Gastroesophageal sphincter (tissue), 4 donors: ENCODE data around the gene TSPAN14. TPM values are rescaled to one million over a fixed set of nuclear protein-coding genes. Genes with fewer than 3 reads are reported as not detected.

Experiments used
- ATAC-seq: fragments of 150-250 bp; one replicate; pipeline ENCODE4 v1.9.1; 2016; ENCODE audit warnings: mild to moderate bottlenecking, moderate library complexity
- H3K27ac ChIP-seq, 4 donors: fragments of 200-600 bp; sonication (generic) in 3 of 4; 1 replicate in 3 of 4; 2 replicates in 1 of 4; pipeline ENCODE4 v1.5.1; 2016 to 2019
- H3K27me3 ChIP-seq: fragments of 200-600 bp; sonication (generic); one replicate; pipeline ENCODE4 v1.5.1; 2019
- H3K36me3 ChIP-seq, 2 donors: fragments of 200-600 bp; sonication (generic); one replicate each; pipeline ENCODE4 v1.5.1; 2019; ENCODE audit warnings: control low read depth in 1 of 2
- H3K4me1 ChIP-seq, 3 donors: fragments of 200-600 bp; sonication (generic); 1 replicate in 2 of 3; 2 replicates in 1 of 3; pipeline ENCODE4 v1.5.1; 2016 to 2019; ENCODE audit warnings: control low read depth in 2 of 3
- H3K4me3 ChIP-seq, 2 donors: fragments of 200-600 bp; sonication (generic); one replicate each; pipeline ENCODE4 v1.5.1; 2019; ENCODE audit warnings: mild to moderate bottlenecking in 1 of 2, moderate library complexity in 1 of 2
- H3K9me3 ChIP-seq, 3 donors: fragments of 200-600 bp; sonication (generic); one replicate each; pipeline ENCODE4 v1.5.1; 2017 to 2019; ENCODE audit warnings: control low read depth in 2 of 3
- EP300 ChIP-seq: sonication (generic); formaldehyde crosslinking; IDR thresholded peaks from one replicate; pipeline ENCODE4 v1.6.1; 2017; ENCODE audit warnings: antibody characterized with exemption, mild to moderate bottlenecking
- POLR2A ChIP-seq, 2 donors: fragments of 450-650 bp; IDR thresholded peaks; one replicate each; pipeline ENCODE4 v1.6.1; 2017; ENCODE audit warnings: antibody characterized with exemption in 2 of 2, mild to moderate bottlenecking in 2 of 2, moderate library complexity in 1 of 2
- POLR2AphosphoS5 ChIP-seq: sonication (generic); formaldehyde crosslinking; IDR thresholded peaks from one replicate; pipeline ENCODE4 v1.6.1; 2017; ENCODE audit warnings: antibody characterized with exemption
- WGBS, 2 donors: methylation state at CpG; one replicate each; pipeline ENCODE4 v1.1.5; 2018; ENCODE audit warnings: low coverage in 1 of 2; 5-methylcytosine and 5-hydroxymethylcytosine counted together
- total RNA-seq, 4 donors: library from RNA; depleted of rRNA; stranded (reverse); fragments of >200 nt; gene quantifications; one replicate each; pipeline ENCODE4 v1.1.0, GENCODE V29; 2016
- TF ChIP-seq, protein P1 (sequence below), 4 experiments: fragments of 200-600 bp in 2 of 4; fragments of 450-650 bp in 2 of 4; sonication (generic) in 1 of 4; IDR thresholded peaks; one replicate each; pipeline ENCODE4 v1.5.1; 2017 to 2019; ENCODE audit warnings: antibody characterized with exemption in 4 of 4, mild to moderate bottlenecking in 2 of 4, moderate library complexity in 2 of 4

TSPAN14 gene
- total RNA-seq, 4 donors from 2014 or later: 23.3 to 52.4 (median 37.1) TPM

DNA sequence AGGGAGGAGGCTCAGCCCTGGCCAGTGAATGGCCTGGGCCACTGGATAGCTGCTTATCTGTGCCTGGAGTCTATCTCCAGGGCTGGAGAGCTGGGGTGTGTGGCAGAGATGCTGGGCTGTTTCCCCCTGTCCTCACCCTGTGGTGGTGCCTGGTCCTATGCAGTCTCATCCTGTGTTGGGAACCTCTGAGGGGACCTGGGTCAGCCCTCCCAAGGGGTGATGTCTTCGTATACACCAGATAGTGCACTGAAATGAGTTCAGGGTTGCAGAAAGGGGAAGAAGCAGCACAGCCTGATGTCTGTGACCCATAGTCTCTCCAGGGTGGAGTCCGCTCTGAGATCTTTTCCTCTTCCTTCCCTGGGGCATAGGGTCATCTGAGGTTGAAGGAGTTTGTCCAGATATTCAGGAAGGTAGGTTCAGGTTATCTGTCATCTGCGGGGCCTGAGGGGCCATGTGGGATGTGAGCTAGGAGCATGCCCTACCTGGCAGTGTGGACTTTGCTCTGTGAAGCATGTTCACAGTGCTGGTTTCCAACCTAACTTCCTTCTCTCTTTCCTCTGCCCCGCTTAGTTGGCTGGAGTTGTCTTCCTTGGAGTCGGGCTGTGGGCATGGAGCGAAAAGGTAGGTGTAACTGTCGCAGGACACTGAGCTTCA is 50.2 kb downstream of the TSPAN14 start:
- Histone ChIP-seq H3K27me3 (no peaks in the 10 kb centered on the region), H3K9me3 (no peaks in the 10 kb centered on the region), H3K36me3 (peaks cover 0 to 36% of the 10 kb centered on the region in 2 donors), H3K4me3 (no peak overlapping the region), H3K27ac (peak overlapping the region in 3 of 4 donors; percentile 71 to 78 (median 74)), H3K4me1 (peaks cover 7 to 75% (median 54%) of the 10 kb centered on the region in 3 donors)
- WGBS, 2 donors: 66 to 87% methylated on average over 3 to 5 of the region's 7 CpGs
- no peak for ATAC-seq
- TF ChIP-seq POLR2A (IDR thresholded peaks at IDR 0.05): no peak

DNA sequence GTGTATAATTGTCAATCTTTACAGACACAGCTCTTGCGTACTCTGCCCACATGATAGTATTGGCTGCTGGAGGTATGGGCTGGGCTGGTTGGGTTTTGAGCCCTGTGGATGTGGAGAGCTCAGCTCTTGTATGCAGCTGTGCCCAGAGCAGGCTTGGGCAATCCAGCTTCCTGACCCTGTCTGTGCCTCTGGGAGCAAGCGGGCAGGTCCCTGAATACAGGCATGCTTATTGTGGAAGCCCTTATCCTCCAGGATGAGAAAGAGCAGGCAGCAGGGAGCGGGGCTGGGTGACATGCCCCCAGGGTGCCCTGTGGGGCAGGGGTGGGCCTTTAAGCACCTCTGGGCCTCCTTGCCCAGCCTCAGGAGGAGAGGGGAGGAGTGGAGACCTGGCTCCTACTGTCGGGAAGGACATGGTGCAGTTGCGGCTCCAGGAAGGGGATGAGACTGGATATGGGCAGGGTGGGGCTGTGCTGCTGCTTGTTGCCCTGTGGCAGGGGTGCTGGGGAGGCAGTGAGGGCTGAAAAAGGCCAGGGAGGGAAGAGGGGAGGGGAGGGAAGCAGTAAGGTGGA is 50.9 kb downstream of the TSPAN14 start:
- Histone ChIP-seq H3K27me3 (no peaks in the 10 kb centered on the region), H3K4me3 (no peak overlapping the region), H3K9me3 (no peaks in the 10 kb centered on the region), H3K27ac (peak overlapping the region in 3 of 4 donors; percentile 71 to 78 (median 74)), H3K36me3 (peaks cover 0 to 43% of the 10 kb centered on the region in 2 donors), H3K4me1 (peaks cover 0 to 70% (median 47%) of the 10 kb centered on the region in 3 donors)
- WGBS, 2 donors: 47 to 100% methylated on average over 1 to 2 of the region's 5 CpGs
- TF ChIP-seq, protein P1, sequence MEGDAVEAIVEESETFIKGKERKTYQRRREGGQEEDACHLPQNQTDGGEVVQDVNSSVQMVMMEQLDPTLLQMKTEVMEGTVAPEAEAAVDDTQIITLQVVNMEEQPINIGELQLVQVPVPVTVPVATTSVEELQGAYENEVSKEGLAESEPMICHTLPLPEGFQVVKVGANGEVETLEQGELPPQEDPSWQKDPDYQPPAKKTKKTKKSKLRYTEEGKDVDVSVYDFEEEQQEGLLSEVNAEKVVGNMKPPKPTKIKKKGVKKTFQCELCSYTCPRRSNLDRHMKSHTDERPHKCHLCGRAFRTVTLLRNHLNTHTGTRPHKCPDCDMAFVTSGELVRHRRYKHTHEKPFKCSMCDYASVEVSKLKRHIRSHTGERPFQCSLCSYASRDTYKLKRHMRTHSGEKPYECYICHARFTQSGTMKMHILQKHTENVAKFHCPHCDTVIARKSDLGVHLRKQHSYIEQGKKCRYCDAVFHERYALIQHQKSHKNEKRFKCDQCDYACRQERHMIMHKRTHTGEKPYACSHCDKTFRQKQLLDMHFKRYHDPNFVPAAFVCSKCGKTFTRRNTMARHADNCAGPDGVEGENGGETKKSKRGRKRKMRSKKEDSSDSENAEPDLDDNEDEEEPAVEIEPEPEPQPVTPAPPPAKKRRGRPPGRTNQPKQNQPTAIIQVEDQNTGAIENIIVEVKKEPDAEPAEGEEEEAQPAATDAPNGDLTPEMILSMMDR (IDR thresholded peaks at IDR 0.05): no peak
- TF ChIP-seq EP300 (no peak), POLR2AphosphoS5 (no peak), POLR2A (IDR thresholded peaks at IDR 0.05) (no peak)
- no peak for ATAC-seq

DNA sequence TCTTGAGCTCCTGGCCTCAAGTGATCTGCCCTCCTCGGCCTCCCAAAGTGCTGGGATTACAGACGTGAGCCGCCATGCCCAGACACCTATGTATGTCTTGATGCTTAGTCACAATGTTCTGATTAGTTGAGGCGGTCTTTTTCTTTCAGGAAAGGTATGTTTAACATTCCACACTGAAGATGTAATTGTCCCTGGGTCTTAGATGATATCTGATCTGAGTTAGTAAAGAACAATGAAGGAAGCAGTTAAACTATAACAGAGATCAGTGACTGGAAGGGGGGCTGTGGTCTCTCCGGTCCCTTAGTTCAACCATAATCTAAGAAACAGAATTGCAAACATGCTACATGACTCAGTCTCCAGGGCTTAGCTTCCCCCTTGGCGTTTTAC is 52.1 kb downstream of the TSPAN14 start:
- H3K9me3 ChIP-seq: no peaks in the 10 kb centered on the region
- no peaks in the 10 kb centered on the region for H3K27me3 ChIP-seq
- H3K27ac ChIP-seq: peak overlapping the region in 3 of 4 donors; percentile 71 to 78 (median 74)
- no peak overlapping the region for H3K4me3 ChIP-seq
- peaks cover 0 to 55% of the 10 kb centered on the region in 2 donors for H3K36me3 ChIP-seq
- TF ChIP-seq, protein P1 (IDR thresholded peaks at IDR 0.05): no peak
- TF ChIP-seq POLR2AphosphoS5 (no peak), POLR2A (IDR thresholded peaks at IDR 0.05) (no peak), EP300 (no peak)
- no peak for ATAC-seq
- peaks cover 0 to 62% (median 42%) of the 10 kb centered on the region in 3 donors for H3K4me1 ChIP-seq
- WGBS, 2 donors: 79 to 83% methylated on average over 2 to 6 of the region's 6 CpGs

- ATAC-seq: no peak
- Histone ChIP-seq H3K4me3 (no peak overlapping the region), H3K27ac (no peak overlapping the region), H3K27me3 (no peaks in the 10 kb centered on the region), H3K9me3 (no peaks in the 10 kb centered on the region), H3K4me1 (peaks cover 0 to 56% (median 35%) of the 10 kb centered on the region in 3 donors), H3K36me3 (peaks cover 0 to 63% of the 10 kb centered on the region in 2 donors)
- TF ChIP-seq POLR2A (IDR thresholded peaks at IDR 0.05): no peak
- TF ChIP-seq, protein P1 (IDR thresholded peaks at IDR 0.05): no peak
- no peak for TF ChIP-seq EP300
- no peak for TF ChIP-seq POLR2AphosphoS5
- 90% methylated on average over 2 of the region's 13 CpGs; no CpG with 5 or more reads in 1 of the 2 donors for WGBS, 2 donors
These were observed 52.9 kb downstream of the TSPAN14 start for GRCh38 chr10:80506836-80507487.

GRCh38 chr10:80509108-80509402 is 54.9 kb downstream of the TSPAN14 start:
- Histone ChIP-seq H3K27me3 (no peaks in the 10 kb centered on the region), H3K36me3 (peaks cover 0 to 84% of the 10 kb centered on the region in 2 donors), H3K4me3 (no peak overlapping the region), H3K27ac (peak overlapping the region in 3 of 4 donors; percentile 5 to 47 (median 28)), H3K9me3 (no peaks in the 10 kb centered on the region), H3K4me1 (peaks cover 0 to 35% (median 17%) of the 10 kb centered on the region in 3 donors)
- TF ChIP-seq POLR2A (IDR thresholded peaks at IDR 0.05): no peak
- no peak for TF ChIP-seq POLR2AphosphoS5
- TF ChIP-seq, protein P1 (IDR thresholded peaks at IDR 0.05): no peak
- TF ChIP-seq EP300: no peak
- ATAC-seq: no peak
- no CpG with 5 or more reads among the region's 8 CpGs for WGBS, 2 donors
